Measurements from ENCODE around the gene ARL3.

Gene ARL3

GRCh38 chr10:102665904-102666509 is 48.2 kb downstream of the ARL3 start:
- Histone ChIP-seq H3K36me3 (ENCODE audit: control insufficient read depth in 1 of 2, insufficient read depth in 2 of 2, low read depth in 1 of 2, low read length in 2 of 2) (no peaks in the 10 kb centered on the region), H3K4me1 (ENCODE audit: control insufficient read depth, insufficient read depth, low read depth, low read length) (peaks cover 36% of the 10 kb centered on the region), H2BK12ac (ENCODE audit: low read length in 2 of 2) (no peak overlapping the region), H3K4me2 (ENCODE audit: low read length, poor library complexity, severe bottlenecking) (peak overlapping the region; percentile 24), H3K23ac (ENCODE audit: low read length in 2 of 2) (no peak overlapping the region), H2AK5ac (ENCODE audit: low read length, severe bottlenecking) (no peak overlapping the region), H3K4ac (ENCODE audit: low read depth in 1 of 2, low read length in 2 of 2) (no peak overlapping the region), H2AFZ (ENCODE audit: low read depth, low read length) (no peak overlapping the region), H3K9me3 (ENCODE audit: control insufficient read depth, low read length) (no peaks in the 10 kb centered on the region), H4K91ac (ENCODE audit: low read length) (no peak overlapping the region), H3K18ac (ENCODE audit: low read depth in 1 of 2, low read length in 2 of 2) (no peak overlapping the region), H3K79me1 (replicated peaks; ENCODE audit: low read length, poor library complexity, severe bottlenecking) (no peaks in the 10 kb centered on the region), H4K8ac (ENCODE audit: low read length) (peak overlapping the region; percentile 10), H2BK15ac (ENCODE audit: low read depth, poor library complexity, severe bottlenecking) (no peak overlapping the region), H3K27me3 (ENCODE audit: control insufficient read depth in 1 of 2, insufficient read depth in 1 of 2, low read length in 2 of 2) (no peaks in the 10 kb centered on the region), H3K14ac (ENCODE audit: low read length in 2 of 2) (no peak overlapping the region), H3K4me3 (ENCODE audit: insufficient read depth in 1 of 2, low read depth in 1 of 2, low read length in 2 of 2) (no peak overlapping the region), H2BK5ac (ENCODE audit: low read depth, low read length, poor library complexity, severe bottlenecking) (no peak overlapping the region), H2BK120ac (ENCODE audit: low read depth, low read length) (no peak overlapping the region), H3K9ac (ENCODE audit: low read length) (no peak overlapping the region), H3K27ac (ENCODE audit: low read length, poor library complexity, severe bottlenecking) (peak overlapping the region; percentile 39)
- no peak for DNase-seq
- WGBS, result 94% methylated on average over 9 of the region's 9 CpGs

- Histone ChIP-seq H3K4me3 (ENCODE audit: insufficient read depth in 1 of 2, low read depth in 1 of 2, low read length in 2 of 2) (no peak overlapping the region), H3K4ac (ENCODE audit: low read depth in 1 of 2, low read length in 2 of 2) (peak overlapping the region; percentile 17 to 48)
Observed at GRCh38 chr10:102661658-102662028, 52.6 kb downstream of the ARL3 start.

GRCh38 chr10:102660888-102661657 is 53.1 kb downstream of the ARL3 start:
- H3K4me3 ChIP-seq (ENCODE audit: insufficient read depth in 1 of 2, low read depth in 1 of 2, low read length in 2 of 2), result no peak overlapping the region
- H2BK12ac ChIP-seq (ENCODE audit: low read length in 2 of 2), result peak overlapping the region in 1 of 2 experiments; percentile 7
- peak overlapping the region; percentile 77 for H4K8ac ChIP-seq (ENCODE audit: low read length)
- WGBS, result 35% methylated on average over 17 of the region's 22 CpGs
- H3K4me1 ChIP-seq (ENCODE audit: control insufficient read depth, insufficient read depth, low read depth, low read length), result peaks cover 26% of the 10 kb centered on the region
- peak overlapping the region; percentile 24 for H2AK5ac ChIP-seq (ENCODE audit: low read length, severe bottlenecking)
- DNase-seq, result peak; percentile 65
- peak overlapping the region; percentile 54 for H3K9ac ChIP-seq (ENCODE audit: low read length)
- peak overlapping the region in 1 of 2 experiments; percentile 9 for H3K23ac ChIP-seq (ENCODE audit: low read length in 2 of 2)
- H3K14ac ChIP-seq (ENCODE audit: low read length in 2 of 2), result peak overlapping the region in 1 of 2 experiments; percentile 55
- H3K9me3 ChIP-seq (ENCODE audit: control insufficient read depth, low read length), result no peaks in the 10 kb centered on the region
- peak overlapping the region; percentile 90 for H2BK15ac ChIP-seq (ENCODE audit: low read depth, poor library complexity, severe bottlenecking)
- peaks cover 18% of the 10 kb centered on the region for H3K79me1 ChIP-seq (replicated peaks; ENCODE audit: low read length, poor library complexity, severe bottlenecking)
- H3K4me2 ChIP-seq (ENCODE audit: low read length, poor library complexity, severe bottlenecking), result peak overlapping the region; percentile 40
- H2BK120ac ChIP-seq (ENCODE audit: low read depth, low read length), result no peak overlapping the region
- peaks cover 31 to 34% of the 10 kb centered on the region in 2 experiments for H3K36me3 ChIP-seq (ENCODE audit: control insufficient read depth in 1 of 2, insufficient read depth in 2 of 2, low read depth in 1 of 2, low read length in 2 of 2)
- no peak overlapping the region for H3K27ac ChIP-seq (ENCODE audit: low read length, poor library complexity, severe bottlenecking)
- H2BK5ac ChIP-seq (ENCODE audit: low read depth, low read length, poor library complexity, severe bottlenecking), result no peak overlapping the region
- peak overlapping the region; percentile 83 for H4K91ac ChIP-seq (ENCODE audit: low read length)
- no peaks in the 10 kb centered on the region for H3K27me3 ChIP-seq (ENCODE audit: control insufficient read depth in 1 of 2, insufficient read depth in 1 of 2, low read length in 2 of 2)
- H3K4ac ChIP-seq (ENCODE audit: low read depth in 1 of 2, low read length in 2 of 2), result peak overlapping the region; percentile 35 to 48
- no peak overlapping the region for H2AFZ ChIP-seq (ENCODE audit: low read depth, low read length)
- peak overlapping the region; percentile 37 to 58 for H3K18ac ChIP-seq (ENCODE audit: low read depth in 1 of 2, low read length in 2 of 2)

More at GRCh38 chr10:102661658-102662028, 52.6 kb downstream of the ARL3 start:
- no peak for DNase-seq
- Histone ChIP-seq H2BK120ac (ENCODE audit: low read depth, low read length) (no peak overlapping the region), H3K36me3 (ENCODE audit: control insufficient read depth in 1 of 2, insufficient read depth in 2 of 2, low read depth in 1 of 2, low read length in 2 of 2) (peaks cover 25 to 28% of the 10 kb centered on the region in 2 experiments), H2BK5ac (ENCODE audit: low read depth, low read length, poor library complexity, severe bottlenecking) (no peak overlapping the region), H4K8ac (ENCODE audit: low read length) (peak overlapping the region; percentile 77), H3K4me2 (ENCODE audit: low read length, poor library complexity, severe bottlenecking) (no peak overlapping the region), H3K27ac (ENCODE audit: low read length, poor library complexity, severe bottlenecking) (no peak overlapping the region), H2AK5ac (ENCODE audit: low read length, severe bottlenecking) (peak overlapping the region; percentile 69), H4K91ac (ENCODE audit: low read length) (peak overlapping the region; percentile 79), H2BK12ac (ENCODE audit: low read length in 2 of 2) (peak overlapping the region in 1 of 2 experiments; percentile 72), H2BK15ac (ENCODE audit: low read depth, poor library complexity, severe bottlenecking) (peak overlapping the region; percentile 88), H3K18ac (ENCODE audit: low read depth in 1 of 2, low read length in 2 of 2) (peak overlapping the region in 1 of 2 experiments; percentile 58), H3K27me3 (ENCODE audit: control insufficient read depth in 1 of 2, insufficient read depth in 1 of 2, low read length in 2 of 2) (no peaks in the 10 kb centered on the region), H3K79me1 (replicated peaks; ENCODE audit: low read length, poor library complexity, severe bottlenecking) (peaks cover 15% of the 10 kb centered on the region), H3K9me3 (ENCODE audit: control insufficient read depth, low read length) (no peaks in the 10 kb centered on the region), H3K9ac (ENCODE audit: low read length) (peak overlapping the region; percentile 54), H3K14ac (ENCODE audit: low read length in 2 of 2) (no peak overlapping the region), H3K4me1 (ENCODE audit: control insufficient read depth, insufficient read depth, low read depth, low read length) (peaks cover 27% of the 10 kb centered on the region), H2AFZ (ENCODE audit: low read depth, low read length) (no peak overlapping the region), H3K23ac (ENCODE audit: low read length in 2 of 2) (no peak overlapping the region)
- 70% methylated on average over 4 of the region's 6 CpGs for WGBS

GRCh38 chr10:102658802-102659201 is 55.4 kb downstream of the ARL3 start:
- Histone ChIP-seq H3K4ac (ENCODE audit: low read depth in 1 of 2, low read length in 2 of 2) (no peak overlapping the region), H4K8ac (ENCODE audit: low read length) (no peak overlapping the region), H3K14ac (ENCODE audit: low read length in 2 of 2) (no peak overlapping the region), H2AK5ac (ENCODE audit: low read length, severe bottlenecking) (no peak overlapping the region), H3K4me2 (ENCODE audit: low read length, poor library complexity, severe bottlenecking) (no peak overlapping the region), H2BK12ac (ENCODE audit: low read length in 2 of 2) (no peak overlapping the region), H3K27me3 (ENCODE audit: control insufficient read depth in 1 of 2, insufficient read depth in 1 of 2, low read length in 2 of 2) (no peaks in the 10 kb centered on the region), H2BK15ac (ENCODE audit: low read depth, poor library complexity, severe bottlenecking) (no peak overlapping the region), H3K4me1 (ENCODE audit: control insufficient read depth, insufficient read depth, low read depth, low read length) (peaks cover 27% of the 10 kb centered on the region), H4K91ac (ENCODE audit: low read length) (no peak overlapping the region), H3K79me1 (replicated peaks; ENCODE audit: low read length, poor library complexity, severe bottlenecking) (peaks cover 29% of the 10 kb centered on the region), H2BK5ac (ENCODE audit: low read depth, low read length, poor library complexity, severe bottlenecking) (no peak overlapping the region), H3K4me3 (ENCODE audit: insufficient read depth in 1 of 2, low read depth in 1 of 2, low read length in 2 of 2) (no peak overlapping the region), H3K36me3 (ENCODE audit: control insufficient read depth in 1 of 2, insufficient read depth in 2 of 2, low read depth in 1 of 2, low read length in 2 of 2) (peaks cover 50 to 53% of the 10 kb centered on the region in 2 experiments), H2BK120ac (ENCODE audit: low read depth, low read length) (no peak overlapping the region), H3K9ac (ENCODE audit: low read length) (no peak overlapping the region), H3K9me3 (ENCODE audit: control insufficient read depth, low read length) (no peaks in the 10 kb centered on the region), H2AFZ (ENCODE audit: low read depth, low read length) (no peak overlapping the region), H3K18ac (ENCODE audit: low read depth in 1 of 2, low read length in 2 of 2) (no peak overlapping the region), H3K23ac (ENCODE audit: low read length in 2 of 2) (no peak overlapping the region), H3K27ac (ENCODE audit: low read length, poor library complexity, severe bottlenecking) (no peak overlapping the region)
- 99% methylated on average over 5 of the region's 5 CpGs for WGBS
- no peak for DNase-seq
